Astrocyte (in vitro differentiated cells and primary cell): Measurements from ENCODE around the gene TFEC. TPM values are rescaled to one million over a fixed set of nuclear protein-coding genes. Genes with fewer than 3 reads are reported as not detected.

Experiments
- DNase-seq: peaks from one replicate; pipeline ENCODE4 v3.0.0-alpha.2; 2010; ENCODE audit warnings: low read depth
- FAIRE-seq: peaks from 2 replicates; lab custom pipeline; 2011; peaks lifted over from hg19 to GRCh38; lab: Jason Lieb, UNC
- H2AFZ ChIP-seq: 2 replicates; pipeline ENCODE4 v1.6.0; 2012; ENCODE audit warnings: low read depth, low read length, inconsistent platforms
- H3K27ac ChIP-seq: 2 replicates; pipeline ENCODE4 v1.5.1; 2011; ENCODE audit warnings: low read depth, low read length, inconsistent platforms
- H3K27me3 ChIP-seq: 2 replicates; pipeline ENCODE4 v1.6.0; 2011; ENCODE audit warnings: low read length, inconsistent platforms; ENCODE audit not compliant: insufficient read depth
- H3K36me3 ChIP-seq: 2 replicates; pipeline ENCODE4 v1.5.1; 2011; ENCODE audit warnings: low read length, inconsistent platforms; ENCODE audit not compliant: insufficient read depth
- H3K4me1 ChIP-seq: 2 replicates; pipeline ENCODE4 v1.5.1; 2011; ENCODE audit warnings: low read length, inconsistent platforms; ENCODE audit not compliant: insufficient read depth
- H3K4me2 ChIP-seq: 2 replicates; pipeline ENCODE4 v1.6.0; 2012; ENCODE audit warnings: low read length, inconsistent platforms
- H3K4me3 ChIP-seq: 2 replicates; pipeline ENCODE4 v1.5.1; 2011; ENCODE audit warnings: low read depth, mild to moderate bottlenecking, low read length, inconsistent platforms; ENCODE audit not compliant: insufficient read depth
- H3K79me2 ChIP-seq: 2 replicates; pipeline ENCODE4 v1.6.0; 2012; ENCODE audit warnings: mild to moderate bottlenecking, low read length, inconsistent platforms; ENCODE audit not compliant: insufficient read depth
- H3K9ac ChIP-seq: 2 replicates; pipeline ENCODE4 v1.6.0; 2012; ENCODE audit warnings: mild to moderate bottlenecking, low read length, inconsistent platforms
- H3K9me3 ChIP-seq: 2 replicates; pipeline ENCODE4 v1.5.1; 2012; ENCODE audit warnings: low read depth, mild to moderate bottlenecking, low read length, inconsistent platforms; ENCODE audit not compliant: insufficient read depth
- H4K20me1 ChIP-seq: 2 replicates; pipeline ENCODE4 v1.6.0; 2012; ENCODE audit warnings: low read length, inconsistent platforms; ENCODE audit not compliant: insufficient read depth
- H3K27ac Mint-ChIP-seq: one replicate; pipeline ENCODE4 v1.8.0; 2021; ENCODE audit warnings: mild to moderate bottlenecking, mixed read lengths; ENCODE audit not compliant: unreplicated experiment
- H3K27me3 Mint-ChIP-seq: one replicate; pipeline ENCODE4 v1.8.0; 2021; ENCODE audit warnings: low read depth, mixed read lengths; ENCODE audit not compliant: unreplicated experiment
- H3K36me3 Mint-ChIP-seq: one replicate; pipeline ENCODE4 v1.8.0; 2021; ENCODE audit warnings: low read depth, mixed read lengths; ENCODE audit not compliant: unreplicated experiment
- H3K4me1 Mint-ChIP-seq: one replicate; pipeline ENCODE4 v1.8.0; 2021; ENCODE audit warnings: low read depth, mixed read lengths; ENCODE audit not compliant: unreplicated experiment
- H3K4me3 Mint-ChIP-seq: one replicate; pipeline ENCODE4 v1.8.0; 2021; ENCODE audit warnings: mild to moderate bottlenecking, moderate library complexity, mixed read lengths; ENCODE audit not compliant: unreplicated experiment
- H3K9me3 Mint-ChIP-seq: one replicate; pipeline ENCODE4 v1.8.0; 2021; ENCODE audit warnings: mild to moderate bottlenecking, mixed read lengths; ENCODE audit not compliant: unreplicated experiment
- CTCF ChIP-seq: IDR thresholded peaks from 2 replicates; pipeline ENCODE4 v1.5.1; 2011; ENCODE audit warnings: low read depth, mild to moderate bottlenecking, inconsistent platforms, low read length, moderate library complexity; ENCODE audit not compliant: insufficient read depth
- EZH2 ChIP-seq: IDR thresholded peaks from 2 replicates; pipeline ENCODE4 v1.6.1; 2012; ENCODE audit warnings: mild to moderate bottlenecking, low read length, inconsistent platforms; ENCODE audit not compliant: insufficient read depth
- total RNA-seq: library from RNA; stranded (reverse); gene quantifications from 2 replicates; pipeline ENCODE4 v1.2.1, GENCODE V29; 2021

The TFEC gene
- total RNA-seq, 1 donor from 2014 or later, result 1.8 TPM

DNA sequence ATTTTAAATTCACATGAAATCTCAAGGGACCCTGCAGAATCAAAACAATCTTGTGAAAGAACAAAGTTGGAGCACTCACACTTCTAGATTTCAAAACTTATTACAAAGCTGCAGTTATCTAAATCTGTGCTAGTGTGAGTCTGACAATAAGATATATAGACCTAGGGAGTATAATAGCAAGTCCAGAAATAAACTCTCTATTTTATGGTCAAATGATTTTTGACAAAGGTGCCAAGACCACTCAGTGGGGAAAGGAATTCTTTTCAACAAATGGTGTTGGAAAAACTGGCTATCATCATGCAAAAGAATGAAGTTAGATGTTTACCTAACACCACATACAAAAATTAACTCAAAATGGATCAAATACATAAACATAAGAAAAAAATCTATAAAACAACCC lies 68.2 kb downstream of the TFEC start:
- Mint-ChIP-seq H3K4me3 (no peak overlapping the region), H3K36me3 (no peaks in the 10 kb centered on the region), H3K4me1 (no peaks in the 10 kb centered on the region), H3K9me3 (peaks cover 2% of the 10 kb centered on the region), H3K27me3 (no peaks in the 10 kb centered on the region), H3K27ac (no peak overlapping the region)
- no peak overlapping the region for H3K4me3 ChIP-seq
- H2AFZ ChIP-seq, result no peak overlapping the region
- no peak overlapping the region for H3K4me2 ChIP-seq
- H3K27me3 ChIP-seq, result no peaks in the 10 kb centered on the region
- no peaks in the 10 kb centered on the region for H3K36me3 ChIP-seq
- H3K4me1 ChIP-seq, result no peaks in the 10 kb centered on the region
- H4K20me1 ChIP-seq, result no peaks in the 10 kb centered on the region
- H3K79me2 ChIP-seq, result no peaks in the 10 kb centered on the region
- H3K9ac ChIP-seq, result no peak overlapping the region
- FAIRE-seq (no peak), DNase-seq (no peak)
- TF ChIP-seq EZH2 (no peak), CTCF (no peak)
- H3K9me3 ChIP-seq, result no peaks in the 10 kb centered on the region
- no peak overlapping the region for H3K27ac ChIP-seq

- no peak overlapping the region for H3K4me3 Mint-ChIP-seq
- Histone ChIP-seq H3K27ac (no peak overlapping the region), H3K4me3 (no peak overlapping the region), H4K20me1 (no peaks in the 10 kb centered on the region), H3K4me1 (no peaks in the 10 kb centered on the region), H3K9ac (no peak overlapping the region), H3K9me3 (no peaks in the 10 kb centered on the region), H3K27me3 (no peaks in the 10 kb centered on the region), H3K79me2 (no peaks in the 10 kb centered on the region), H3K36me3 (no peaks in the 10 kb centered on the region), H3K4me2 (no peak overlapping the region), H2AFZ (no peak overlapping the region)
- H3K9me3 Mint-ChIP-seq, result no peaks in the 10 kb centered on the region
- H3K36me3 Mint-ChIP-seq, result no peaks in the 10 kb centered on the region
- no peak for TF ChIP-seq EZH2
- no peak for TF ChIP-seq CTCF
- H3K4me1 Mint-ChIP-seq, result no peaks in the 10 kb centered on the region
- H3K27ac Mint-ChIP-seq, result no peak overlapping the region
- no peaks in the 10 kb centered on the region for H3K27me3 Mint-ChIP-seq
- DNase-seq (no peak), FAIRE-seq (no peak)
These were observed 76.8 kb downstream of the TFEC start for GRCh38 chr7:115953592-115954255.

GRCh38 chr7:115952832-115953231 lies 77.7 kb downstream of the TFEC start:
- no peaks in the 10 kb centered on the region for H3K79me2 ChIP-seq
- TF ChIP-seq EZH2 (no peak), CTCF (no peak)
- no peak overlapping the region for H3K4me3 Mint-ChIP-seq
- no peaks in the 10 kb centered on the region for H3K9me3 ChIP-seq
- H3K4me3 ChIP-seq, result no peak overlapping the region
- DNase-seq (no peak), FAIRE-seq (no peak)
- H3K4me2 ChIP-seq, result no peak overlapping the region
- H3K27me3 ChIP-seq, result no peaks in the 10 kb centered on the region
- H3K27me3 Mint-ChIP-seq, result no peaks in the 10 kb centered on the region
- H3K27ac Mint-ChIP-seq, result no peak overlapping the region
- H3K27ac ChIP-seq, result no peak overlapping the region
- no peaks in the 10 kb centered on the region for H3K36me3 Mint-ChIP-seq
- no peaks in the 10 kb centered on the region for H4K20me1 ChIP-seq
- no peaks in the 10 kb centered on the region for H3K4me1 Mint-ChIP-seq
- no peak overlapping the region for H2AFZ ChIP-seq
- H3K9me3 Mint-ChIP-seq, result no peaks in the 10 kb centered on the region
- no peaks in the 10 kb centered on the region for H3K36me3 ChIP-seq
- no peak overlapping the region for H3K9ac ChIP-seq
- H3K4me1 ChIP-seq, result no peaks in the 10 kb centered on the region
